Measurements from ENCODE around the gene OVCH1.

OVCH1 gene

GRCh38 chr12:29416748-29417147 is 80.7 kb downstream of the OVCH1 start:
- no peak for TF ChIP-seq CTCF (IDR thresholded peaks at IDR 0.05; ENCODE audit: low read depth, low read length, missing control alignments)
- no peak for DNase-seq (ENCODE audit: low read depth)
- H3K4me3 ChIP-seq (ENCODE audit: low read depth, low read length) = no peak overlapping the region

- H3K4me3 ChIP-seq (ENCODE audit: low read depth, low read length) = no peak overlapping the region
- no peak for TF ChIP-seq CTCF (IDR thresholded peaks at IDR 0.05; ENCODE audit: low read depth, low read length, missing control alignments)
- DNase-seq (ENCODE audit: low read depth) = no peak
These were observed 82.4 kb downstream of the OVCH1 start for GRCh38 chr12:29415111-29415510.

GRCh38 chr12:29414368-29414767 is 83.1 kb downstream of the OVCH1 start:
- no peak overlapping the region for H3K4me3 ChIP-seq (ENCODE audit: low read depth, low read length)
- TF ChIP-seq CTCF (IDR thresholded peaks at IDR 0.05; ENCODE audit: low read depth, low read length, missing control alignments) = no peak
- no peak for DNase-seq (ENCODE audit: low read depth)

GRCh38 chr12:29405561-29405960 is 91.9 kb downstream of the OVCH1 start:
- TF ChIP-seq CTCF (IDR thresholded peaks at IDR 0.05; ENCODE audit: low read depth, low read length, missing control alignments) = no peak
- DNase-seq (ENCODE audit: low read depth) = no peak
- no peak overlapping the region for H3K4me3 ChIP-seq (ENCODE audit: low read depth, low read length)

- no peak for TF ChIP-seq CTCF (IDR thresholded peaks at IDR 0.05; ENCODE audit: low read depth, low read length, missing control alignments)
- H3K4me3 ChIP-seq (ENCODE audit: low read depth, low read length) = no peak overlapping the region
- DNase-seq (ENCODE audit: low read depth) = no peak
These were observed 93.5 kb downstream of the OVCH1 start for GRCh38 chr12:29403991-29404390.

- DNase-seq (ENCODE audit: low read depth) = no peak
- TF ChIP-seq CTCF (IDR thresholded peaks at IDR 0.05; ENCODE audit: low read depth, low read length, missing control alignments) = no peak
- H3K4me3 ChIP-seq (ENCODE audit: low read depth, low read length) = no peak overlapping the region
These were observed 95.0 kb downstream of the OVCH1 start for GRCh38 chr12:29402437-29402836.

- no peak for DNase-seq (ENCODE audit: low read depth)
- TF ChIP-seq CTCF (IDR thresholded peaks at IDR 0.05; ENCODE audit: low read depth, low read length, missing control alignments) = no peak
- H3K4me3 ChIP-seq (ENCODE audit: low read depth, low read length) = no peak overlapping the region
These were observed 99.0 kb downstream of the OVCH1 start for GRCh38 chr12:29398495-29398894.

Measured in GM12864 (cell line).